HFF-Myc (cell line): Measurements from ENCODE around the gene SNED1.

ENCODE experiments used
- DNase-seq: peaks from one replicate; pipeline ENCODE4 v3.0.0-alpha.2; 2011; ENCODE audit warnings: low read depth; ENCODE audit errors: extremely low read depth
- H3K4me3 ChIP-seq: replicated peaks from 2 replicates; pipeline ENCODE4 v1.5.1; 2011; ENCODE audit warnings: low read depth, mild to moderate bottlenecking, control low read depth, low read length
- TF ChIP-seq, protein P1 (sequence below): IDR thresholded peaks from 2 replicates; pipeline ENCODE4 v1.5.1; 2012; ENCODE audit warnings: mild to moderate bottlenecking, low read depth, low read length, control low read depth; ENCODE audit errors: missing control alignments

The SNED1 gene

GRCh38 chr2:241020629-241021190, 22.3 kb downstream of the SNED1 start:
- TF ChIP-seq, protein P1, sequence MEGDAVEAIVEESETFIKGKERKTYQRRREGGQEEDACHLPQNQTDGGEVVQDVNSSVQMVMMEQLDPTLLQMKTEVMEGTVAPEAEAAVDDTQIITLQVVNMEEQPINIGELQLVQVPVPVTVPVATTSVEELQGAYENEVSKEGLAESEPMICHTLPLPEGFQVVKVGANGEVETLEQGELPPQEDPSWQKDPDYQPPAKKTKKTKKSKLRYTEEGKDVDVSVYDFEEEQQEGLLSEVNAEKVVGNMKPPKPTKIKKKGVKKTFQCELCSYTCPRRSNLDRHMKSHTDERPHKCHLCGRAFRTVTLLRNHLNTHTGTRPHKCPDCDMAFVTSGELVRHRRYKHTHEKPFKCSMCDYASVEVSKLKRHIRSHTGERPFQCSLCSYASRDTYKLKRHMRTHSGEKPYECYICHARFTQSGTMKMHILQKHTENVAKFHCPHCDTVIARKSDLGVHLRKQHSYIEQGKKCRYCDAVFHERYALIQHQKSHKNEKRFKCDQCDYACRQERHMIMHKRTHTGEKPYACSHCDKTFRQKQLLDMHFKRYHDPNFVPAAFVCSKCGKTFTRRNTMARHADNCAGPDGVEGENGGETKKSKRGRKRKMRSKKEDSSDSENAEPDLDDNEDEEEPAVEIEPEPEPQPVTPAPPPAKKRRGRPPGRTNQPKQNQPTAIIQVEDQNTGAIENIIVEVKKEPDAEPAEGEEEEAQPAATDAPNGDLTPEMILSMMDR = no peak
- no peak overlapping the region for H3K4me3 ChIP-seq
- no peak for DNase-seq

GRCh38 chr2:241025639-241026038, 27.2 kb downstream of the SNED1 start:
- no peak overlapping the region for H3K4me3 ChIP-seq
- no peak for DNase-seq
- TF ChIP-seq, protein P1 = no peak

- H3K4me3 ChIP-seq = no peak overlapping the region
- TF ChIP-seq, protein P1 = no peak
- DNase-seq = no peak
These were observed 31.3 kb downstream of the SNED1 start for GRCh38 chr2:241029599-241030332.

DNA sequence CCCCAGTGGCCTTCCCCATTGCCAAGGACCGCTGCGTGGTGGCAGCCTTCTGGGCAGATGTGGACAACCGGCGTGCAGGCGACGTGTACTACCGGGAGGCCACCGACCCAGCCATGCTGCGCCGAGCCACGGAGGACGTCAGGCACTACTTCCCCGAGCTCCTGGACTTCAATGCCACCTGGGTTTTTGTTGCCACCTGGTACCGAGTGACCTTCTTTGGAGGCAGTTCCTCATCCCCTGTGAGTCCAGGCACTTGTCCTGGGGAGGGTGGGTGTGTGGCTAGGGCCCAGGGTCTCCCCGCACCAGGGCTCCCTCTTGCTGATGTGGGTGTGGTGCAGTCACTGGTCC, 31.9 kb downstream of the SNED1 start:
- DNase-seq = no peak
- no peak overlapping the region for H3K4me3 ChIP-seq
- TF ChIP-seq, protein P1 = no peak

DNA sequence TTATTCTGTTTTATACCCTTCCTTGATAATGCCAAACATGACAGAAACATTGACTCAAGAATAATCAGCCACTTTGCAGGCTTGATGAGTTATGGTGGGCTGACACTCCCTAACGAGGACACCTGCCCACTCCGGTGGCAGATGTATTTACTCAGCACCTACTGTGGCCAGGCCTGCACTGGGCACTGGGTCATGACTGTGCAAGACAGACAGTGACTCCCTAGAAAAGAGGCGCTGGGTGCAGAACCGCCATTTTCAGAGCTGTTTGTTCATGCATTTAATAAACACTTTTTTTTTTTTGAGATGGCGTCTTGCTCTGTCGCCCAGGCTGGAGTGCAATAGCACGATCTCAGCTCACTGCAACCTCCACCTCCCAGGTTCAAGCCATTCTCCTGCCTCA, 32.5 kb downstream of the SNED1 start:
- TF ChIP-seq, protein P1 = no peak
- no peak overlapping the region for H3K4me3 ChIP-seq
- DNase-seq = no peak

DNA sequence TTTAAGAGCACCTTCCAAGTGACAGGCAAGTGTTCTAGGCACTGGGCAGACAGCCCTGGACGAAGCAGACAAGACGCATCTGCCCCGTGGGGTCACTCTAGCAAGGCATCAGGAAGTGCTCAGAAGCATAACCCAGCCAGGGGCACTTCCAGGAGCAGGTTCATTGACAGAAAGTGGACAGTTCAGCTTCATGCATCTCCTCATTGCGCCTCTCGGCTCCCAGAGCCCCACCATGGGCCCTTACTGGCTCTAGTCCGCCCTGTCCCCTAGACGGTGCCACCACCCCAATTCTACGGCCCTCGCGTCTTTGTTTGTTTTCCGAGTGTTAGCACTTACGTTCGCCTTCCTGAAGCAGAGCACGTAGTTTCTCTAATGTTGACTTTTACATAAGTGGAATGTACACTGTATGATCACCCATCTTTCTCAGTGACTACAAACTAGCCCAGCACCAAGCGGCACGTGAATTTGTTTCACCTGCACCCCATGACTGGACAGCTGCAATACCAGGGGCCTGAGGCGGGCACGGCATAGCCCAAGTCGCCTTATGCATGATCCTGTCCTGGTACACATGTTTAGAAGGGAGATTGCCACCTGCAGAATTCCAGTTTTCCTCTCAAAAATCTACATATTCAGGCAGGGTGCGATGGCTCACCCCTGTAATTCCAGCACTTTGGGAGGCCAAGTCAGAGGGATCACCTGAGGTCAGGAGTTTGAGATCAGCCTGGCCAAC, 33.2 kb downstream of the SNED1 start:
- no peak overlapping the region for H3K4me3 ChIP-seq
- DNase-seq = no peak
- TF ChIP-seq, protein P1 = no peak
